Measurements from ENCODE around the gene NUDT3.
"Not testable (repeated sequence)": the region's sequence is repeated elsewhere in the genome, so short reads cannot be mapped to it uniquely, and the experiment has no call there.

The NUDT3 gene

GRCh38 chr6:34373511-34373910 lies 19.0 kb downstream of the NUDT3 start:
- Histone ChIP-seq H3K27me3 (ENCODE audit: control insufficient read depth in 5 of 5, insufficient read depth in 4 of 5, low read length in 5 of 5) (no peaks in the 10 kb centered on the region), H3K36me3 (ENCODE audit: control insufficient read depth in 5 of 5, insufficient read depth in 5 of 5, low read length in 5 of 5) (no peaks in the 10 kb centered on the region), H3K4me3 (ENCODE audit: low read depth in 1 of 5, low read length in 5 of 5) (no peak overlapping the region), H3K9ac (ENCODE audit: low read length in 5 of 5) (no peak overlapping the region), H3K9me3 (ENCODE audit: control insufficient read depth in 5 of 5, low read length in 5 of 5) (no peaks in the 10 kb centered on the region), H3K27ac (ENCODE audit: low read depth, low read length) (no peak overlapping the region), H3K4me1 (ENCODE audit: control insufficient read depth in 5 of 5, insufficient read depth in 5 of 5, low read length in 5 of 5) (peaks cover 0 to 28% (median 13%) of the 10 kb centered on the region in 5 donors)

- H3K36me3 ChIP-seq (ENCODE audit: control insufficient read depth in 5 of 5, insufficient read depth in 5 of 5, low read length in 5 of 5); H3K9me3 ChIP-seq (ENCODE audit: control insufficient read depth in 5 of 5, low read length in 5 of 5); H3K4me3 ChIP-seq (ENCODE audit: low read depth in 1 of 5, low read length in 5 of 5); H3K9ac ChIP-seq (ENCODE audit: low read length in 5 of 5); H3K27me3 ChIP-seq (ENCODE audit: control insufficient read depth in 5 of 5, insufficient read depth in 4 of 5, low read length in 5 of 5); H3K27ac ChIP-seq (ENCODE audit: low read depth, low read length): not testable (repeated sequence)
- H3K4me1 ChIP-seq (ENCODE audit: control insufficient read depth in 5 of 5, insufficient read depth in 5 of 5, low read length in 5 of 5) = peaks cover 0 to 28% (median 13%) of the 10 kb centered on the region in 5 donors
Observed at GRCh38 chr6:34371865-34372264, 20.6 kb downstream of the NUDT3 start.

- Histone ChIP-seq H3K36me3 (ENCODE audit: control insufficient read depth in 5 of 5, insufficient read depth in 5 of 5, low read length in 5 of 5) (peaks cover 0 to 3% (median 0%) of the 10 kb centered on the region in 5 donors), H3K27me3 (ENCODE audit: control insufficient read depth in 5 of 5, insufficient read depth in 4 of 5, low read length in 5 of 5) (no peaks in the 10 kb centered on the region), H3K4me3 (ENCODE audit: low read depth in 1 of 5, low read length in 5 of 5) (no peak overlapping the region), H3K9ac (ENCODE audit: low read length in 5 of 5) (no peak overlapping the region), H3K27ac (ENCODE audit: low read depth, low read length) (no peak overlapping the region), H3K9me3 (ENCODE audit: control insufficient read depth in 5 of 5, low read length in 5 of 5) (no peaks in the 10 kb centered on the region), H3K4me1 (ENCODE audit: control insufficient read depth in 5 of 5, insufficient read depth in 5 of 5, low read length in 5 of 5) (peaks cover 0 to 31% (median 16%) of the 10 kb centered on the region in 5 donors)
Observed at GRCh38 chr6:34370361-34370760, 22.1 kb downstream of the NUDT3 start.

- H3K27ac ChIP-seq (ENCODE audit: low read depth, low read length) = no peak overlapping the region
- no peaks in the 10 kb centered on the region for H3K27me3 ChIP-seq (ENCODE audit: control insufficient read depth in 5 of 5, insufficient read depth in 4 of 5, low read length in 5 of 5)
- H3K4me1 ChIP-seq (ENCODE audit: control insufficient read depth in 5 of 5, insufficient read depth in 5 of 5, low read length in 5 of 5) = peaks cover 0 to 29% (median 14%) of the 10 kb centered on the region in 5 donors
- no peak overlapping the region for H3K4me3 ChIP-seq (ENCODE audit: low read depth in 1 of 5, low read length in 5 of 5)
- no peak overlapping the region for H3K9ac ChIP-seq (ENCODE audit: low read length in 5 of 5)
- H3K36me3 ChIP-seq (ENCODE audit: control insufficient read depth in 5 of 5, insufficient read depth in 5 of 5, low read length in 5 of 5) = peaks cover 0 to 3% (median 0%) of the 10 kb centered on the region in 5 donors
- no peaks in the 10 kb centered on the region for H3K9me3 ChIP-seq (ENCODE audit: control insufficient read depth in 5 of 5, low read length in 5 of 5)
Observed at GRCh38 chr6:34369385-34369784, 23.1 kb downstream of the NUDT3 start.

GRCh38 chr6:34366639-34366921 lies 25.9 kb downstream of the NUDT3 start:
- Histone ChIP-seq H3K36me3 (ENCODE audit: control insufficient read depth in 5 of 5, insufficient read depth in 5 of 5, low read length in 5 of 5) (peaks cover 0 to 3% (median 0%) of the 10 kb centered on the region in 5 donors), H3K9me3 (ENCODE audit: control insufficient read depth in 5 of 5, low read length in 5 of 5) (no peaks in the 10 kb centered on the region), H3K27me3 (ENCODE audit: control insufficient read depth in 5 of 5, insufficient read depth in 4 of 5, low read length in 5 of 5) (no peaks in the 10 kb centered on the region), H3K4me1 (ENCODE audit: control insufficient read depth in 5 of 5, insufficient read depth in 5 of 5, low read length in 5 of 5) (peaks cover 0 to 29% (median 17%) of the 10 kb centered on the region in 5 donors), H3K4me3 (ENCODE audit: low read depth in 1 of 5, low read length in 5 of 5) (no peak overlapping the region), H3K27ac (ENCODE audit: low read depth, low read length) (no peak overlapping the region), H3K9ac (ENCODE audit: low read length in 5 of 5) (no peak overlapping the region)

GRCh38 chr6:34365781-34366638 lies 26.5 kb downstream of the NUDT3 start:
- H3K9ac ChIP-seq (ENCODE audit: low read length in 5 of 5); H3K36me3 ChIP-seq (ENCODE audit: control insufficient read depth in 5 of 5, insufficient read depth in 5 of 5, low read length in 5 of 5); H3K27ac ChIP-seq (ENCODE audit: low read depth, low read length); H3K9me3 ChIP-seq (ENCODE audit: control insufficient read depth in 5 of 5, low read length in 5 of 5); H3K27me3 ChIP-seq (ENCODE audit: control insufficient read depth in 5 of 5, insufficient read depth in 4 of 5, low read length in 5 of 5); H3K4me3 ChIP-seq (ENCODE audit: low read depth in 1 of 5, low read length in 5 of 5): not testable (repeated sequence)
- H3K4me1 ChIP-seq (ENCODE audit: control insufficient read depth in 5 of 5, insufficient read depth in 5 of 5, low read length in 5 of 5) = peaks cover 0 to 24% (median 14%) of the 10 kb centered on the region in 5 donors

- not testable (repeated sequence) for H3K27ac ChIP-seq (ENCODE audit: low read depth, low read length); H3K36me3 ChIP-seq (ENCODE audit: control insufficient read depth in 5 of 5, insufficient read depth in 5 of 5, low read length in 5 of 5); H3K27me3 ChIP-seq (ENCODE audit: control insufficient read depth in 5 of 5, insufficient read depth in 4 of 5, low read length in 5 of 5); H3K9me3 ChIP-seq (ENCODE audit: control insufficient read depth in 5 of 5, low read length in 5 of 5); H3K4me3 ChIP-seq (ENCODE audit: low read depth in 1 of 5, low read length in 5 of 5)
- Histone ChIP-seq H3K9ac (ENCODE audit: low read length in 5 of 5) (peak overlapping the region in 1 of 5 donors; percentile 46), H3K4me1 (ENCODE audit: control insufficient read depth in 5 of 5, insufficient read depth in 5 of 5, low read length in 5 of 5) (peaks cover 0 to 17% (median 12%) of the 10 kb centered on the region in 5 donors)
Observed at GRCh38 chr6:34363681-34364075, 28.8 kb downstream of the NUDT3 start.

GRCh38 chr6:34362909-34363680 lies 29.4 kb downstream of the NUDT3 start:
- no peaks in the 10 kb centered on the region for H3K9me3 ChIP-seq (ENCODE audit: control insufficient read depth in 5 of 5, low read length in 5 of 5)
- no peak overlapping the region for H3K4me3 ChIP-seq (ENCODE audit: low read depth in 1 of 5, low read length in 5 of 5)
- peaks cover 0 to 18% (median 12%) of the 10 kb centered on the region in 5 donors for H3K4me1 ChIP-seq (ENCODE audit: control insufficient read depth in 5 of 5, insufficient read depth in 5 of 5, low read length in 5 of 5)
- no peak overlapping the region for H3K27ac ChIP-seq (ENCODE audit: low read depth, low read length)
- H3K36me3 ChIP-seq (ENCODE audit: control insufficient read depth in 5 of 5, insufficient read depth in 5 of 5, low read length in 5 of 5) = peaks cover 0 to under 1% (median 0%) of the 10 kb centered on the region in 5 donors
- no peaks in the 10 kb centered on the region for H3K27me3 ChIP-seq (ENCODE audit: control insufficient read depth in 5 of 5, insufficient read depth in 4 of 5, low read length in 5 of 5)
- H3K9ac ChIP-seq (ENCODE audit: low read length in 5 of 5) = peak overlapping the region in 2 of 5 donors; percentile 1 to 46

- Histone ChIP-seq H3K4me1 (ENCODE audit: control insufficient read depth in 5 of 5, insufficient read depth in 5 of 5, low read length in 5 of 5) (peaks cover 0 to 18% (median 12%) of the 10 kb centered on the region in 5 donors), H3K36me3 (ENCODE audit: control insufficient read depth in 5 of 5, insufficient read depth in 5 of 5, low read length in 5 of 5) (no peaks in the 10 kb centered on the region), H3K9ac (ENCODE audit: low read length in 5 of 5) (no peak overlapping the region), H3K9me3 (ENCODE audit: control insufficient read depth in 5 of 5, low read length in 5 of 5) (no peaks in the 10 kb centered on the region), H3K27me3 (ENCODE audit: control insufficient read depth in 5 of 5, insufficient read depth in 4 of 5, low read length in 5 of 5) (no peaks in the 10 kb centered on the region), H3K27ac (ENCODE audit: low read depth, low read length) (no peak overlapping the region), H3K4me3 (ENCODE audit: low read depth in 1 of 5, low read length in 5 of 5) (no peak overlapping the region)
Observed at GRCh38 chr6:34362176-34362575, 30.3 kb downstream of the NUDT3 start.

GRCh38 chr6:34360556-34360955 lies 31.9 kb downstream of the NUDT3 start:
- Histone ChIP-seq H3K9me3 (ENCODE audit: control insufficient read depth in 5 of 5, low read length in 5 of 5) (no peaks in the 10 kb centered on the region), H3K36me3 (ENCODE audit: control insufficient read depth in 5 of 5, insufficient read depth in 5 of 5, low read length in 5 of 5) (no peaks in the 10 kb centered on the region), H3K4me3 (ENCODE audit: low read depth in 1 of 5, low read length in 5 of 5) (no peak overlapping the region), H3K27me3 (ENCODE audit: control insufficient read depth in 5 of 5, insufficient read depth in 4 of 5, low read length in 5 of 5) (no peaks in the 10 kb centered on the region), H3K4me1 (ENCODE audit: control insufficient read depth in 5 of 5, insufficient read depth in 5 of 5, low read length in 5 of 5) (peaks cover 0 to 15% (median 12%) of the 10 kb centered on the region in 5 donors), H3K9ac (ENCODE audit: low read length in 5 of 5) (no peak overlapping the region), H3K27ac (ENCODE audit: low read depth, low read length) (no peak overlapping the region)
